Trophoblast cell (in vitro differentiated cells and primary cell): ENCODE data around the gene FSTL4.

Experiments
- DNase-seq, 2 donors: peaks; one replicate each; pipeline ENCODE4 v3.0.0-alpha.2; 2016
- H2AFZ ChIP-seq: 2 replicates; pipeline ENCODE4 v1.6.1; 2013; ENCODE audit warnings: low read length, moderate library complexity, mild to moderate bottlenecking; ENCODE audit not compliant: insufficient read depth, poor library complexity
- H2AK5ac ChIP-seq: 2 replicates; pipeline ENCODE4 v1.6.1; 2013; ENCODE audit warnings: mild to moderate bottlenecking, low read length
- H2BK120ac ChIP-seq: 2 replicates; pipeline ENCODE4 v1.6.1; 2013; ENCODE audit warnings: low read length, mild to moderate bottlenecking, moderate library complexity; ENCODE audit not compliant: insufficient read depth, poor library complexity
- H2BK12ac ChIP-seq: 2 replicates; pipeline ENCODE4 v1.6.1; 2013; ENCODE audit warnings: mild to moderate bottlenecking, low read length, moderate library complexity
- H2BK5ac ChIP-seq: 2 replicates; pipeline ENCODE4 v1.6.1; 2013; ENCODE audit warnings: low read length, low read depth, moderate library complexity, mild to moderate bottlenecking; ENCODE audit not compliant: poor library complexity
- H3K14ac ChIP-seq: 2 replicates; pipeline ENCODE4 v1.6.1; 2013; ENCODE audit warnings: mild to moderate bottlenecking, low read length
- H3K18ac ChIP-seq: 2 replicates; pipeline ENCODE4 v1.6.1; 2013; ENCODE audit warnings: mild to moderate bottlenecking, low read length
- H3K23ac ChIP-seq: 2 replicates; pipeline ENCODE4 v1.6.1; 2013; ENCODE audit warnings: low read length
- H3K27ac ChIP-seq: 2 replicates; pipeline ENCODE4 v1.5.1; 2013; ENCODE audit warnings: low read depth, mild to moderate bottlenecking, inconsistent platforms, low read length, moderate library complexity
- H3K27me3 ChIP-seq: 2 replicates; pipeline ENCODE4 v1.6.1; 2013; ENCODE audit warnings: inconsistent platforms, mild to moderate bottlenecking, low read length, moderate library complexity; ENCODE audit not compliant: insufficient read depth
- H3K36me3 ChIP-seq, 2 experiments: 1 replicate in 1 of 2; 2 replicates in 1 of 2; pipeline ENCODE4 v1.6.1; 2013; ENCODE audit warnings: low read length in 2 of 2, mild to moderate bottlenecking in 2 of 2, moderate library complexity in 1 of 2; ENCODE audit not compliant: insufficient read depth in 2 of 2, control insufficient read depth in 1 of 2
- H3K4ac ChIP-seq: 2 replicates; pipeline ENCODE4 v1.6.1; 2013; ENCODE audit warnings: low read depth, mild to moderate bottlenecking, low read length, moderate library complexity
- H3K4me1 ChIP-seq, 2 experiments: 1 replicate in 1 of 2; 2 replicates in 1 of 2; pipeline ENCODE4 v1.6.1; 2013; ENCODE audit warnings: low read length in 2 of 2, mild to moderate bottlenecking in 2 of 2, moderate library complexity in 1 of 2; ENCODE audit not compliant: insufficient read depth in 2 of 2, control insufficient read depth in 1 of 2
- H3K4me2 ChIP-seq: 2 replicates; pipeline ENCODE4 v1.6.1; 2013; ENCODE audit warnings: inconsistent platforms, mild to moderate bottlenecking, low read length, moderate library complexity
- H3K4me3 ChIP-seq: 2 replicates; pipeline ENCODE4 v1.5.1; 2013; ENCODE audit warnings: mild to moderate bottlenecking, low read depth, low read length, inconsistent platforms
- H3K79me1 ChIP-seq: one replicate; pipeline ENCODE4 v1.6.1; 2013; ENCODE audit warnings: low read length
- H3K79me2 ChIP-seq: 2 replicates; pipeline ENCODE4 v1.6.1; 2013; ENCODE audit warnings: low read length, mild to moderate bottlenecking; ENCODE audit not compliant: control insufficient read depth, insufficient read depth, poor library complexity
- H3K9ac ChIP-seq: 2 replicates; pipeline ENCODE4 v1.6.1; 2013; ENCODE audit warnings: mild to moderate bottlenecking, low read length
- H3K9me3 ChIP-seq: 2 replicates; pipeline ENCODE4 v1.6.1; 2013; ENCODE audit warnings: low read depth, mild to moderate bottlenecking, control low read depth, inconsistent platforms, low read length; ENCODE audit not compliant: insufficient read depth
- H4K12ac ChIP-seq: 2 replicates; pipeline ENCODE4 v1.6.1; 2013; ENCODE audit warnings: low read depth, mild to moderate bottlenecking, low read length, moderate library complexity
- H4K8ac ChIP-seq: 2 replicates; pipeline ENCODE4 v1.6.1; 2013; ENCODE audit warnings: low read depth, mild to moderate bottlenecking, low read length, moderate library complexity
- H4K91ac ChIP-seq: one replicate; pipeline ENCODE4 v1.6.1; 2013; ENCODE audit warnings: low read depth, mild to moderate bottlenecking, low read length, moderate library complexity
- WGBS: extraction: QIAGEN DNeasy Blood & Tissue Kit; methylation state at CpG from one replicate; pipeline ENCODE4 v1.1.7; 2013; ENCODE audit warnings: missing lambda C conversion rate; ENCODE audit not compliant: insufficient read length, insufficient coverage; ENCODE audit errors: extremely low coverage; 5-methylcytosine and 5-hydroxymethylcytosine counted together

FSTL4 gene

GRCh38 chr5:133489632-133490031, 122.7 kb downstream of the FSTL4 start:
- peak; percentile 45 to 59 for DNase-seq
- H3K4ac ChIP-seq: no peak overlapping the region
- H3K18ac ChIP-seq: no peak overlapping the region
- H3K23ac ChIP-seq: no peak overlapping the region
- no peaks in the 10 kb centered on the region for H3K36me3 ChIP-seq
- no peak overlapping the region for H2AK5ac ChIP-seq
- no peaks in the 10 kb centered on the region for H3K79me1 ChIP-seq
- no peak overlapping the region for H2AFZ ChIP-seq
- H4K91ac ChIP-seq: no peak overlapping the region
- H4K8ac ChIP-seq: no peak overlapping the region
- no peak overlapping the region for H3K4me3 ChIP-seq
- no peaks in the 10 kb centered on the region for H3K79me2 ChIP-seq
- H3K27me3 ChIP-seq: no peaks in the 10 kb centered on the region
- H2BK120ac ChIP-seq: no peak overlapping the region
- WGBS: no CpG with 5 or more reads among the region's 1 CpG
- H3K9me3 ChIP-seq: no peaks in the 10 kb centered on the region
- H3K4me1 ChIP-seq: no peaks in the 10 kb centered on the region
- no peak overlapping the region for H3K4me2 ChIP-seq
- no peak overlapping the region for H3K27ac ChIP-seq
- no peak overlapping the region for H2BK5ac ChIP-seq
- H3K14ac ChIP-seq: no peak overlapping the region
- H4K12ac ChIP-seq: no peak overlapping the region
- H3K9ac ChIP-seq: no peak overlapping the region
- no peak overlapping the region for H2BK12ac ChIP-seq

- WGBS: no CpG with 5 or more reads among the region's 4 CpGs
- no peak overlapping the region for H2BK120ac ChIP-seq
Measured at GRCh38 chr5:133487093-133487492, 125.2 kb downstream of the FSTL4 start.

GRCh38 chr5:133485468-133485867, 126.9 kb downstream of the FSTL4 start:
- Histone ChIP-seq H3K79me1 (no peaks in the 10 kb centered on the region), H3K4me1 (peaks cover 4 to 5% of the 10 kb centered on the region in 2 experiments), H4K8ac (no peak overlapping the region), H3K4me3 (no peak overlapping the region), H3K4ac (no peak overlapping the region), H4K91ac (no peak overlapping the region), H3K4me2 (no peak overlapping the region), H2BK120ac (no peak overlapping the region), H3K79me2 (no peaks in the 10 kb centered on the region), H3K27ac (no peak overlapping the region), H3K9ac (no peak overlapping the region), H3K18ac (no peak overlapping the region), H2BK12ac (no peak overlapping the region), H3K23ac (no peak overlapping the region), H3K14ac (no peak overlapping the region), H2BK5ac (no peak overlapping the region), H2AFZ (no peak overlapping the region), H3K27me3 (no peaks in the 10 kb centered on the region), H3K36me3 (no peaks in the 10 kb centered on the region), H4K12ac (no peak overlapping the region), H2AK5ac (no peak overlapping the region), H3K9me3 (peaks cover 5% of the 10 kb centered on the region)
- DNase-seq: no peak
- WGBS: no CpG with 5 or more reads among the region's 5 CpGs

More at GRCh38 chr5:133487093-133487492, 125.2 kb downstream of the FSTL4 start:
- Histone ChIP-seq H2AK5ac (no peak overlapping the region), H3K27ac (no peak overlapping the region), H2BK5ac (no peak overlapping the region), H4K12ac (no peak overlapping the region), H4K8ac (no peak overlapping the region), H3K36me3 (no peaks in the 10 kb centered on the region), H3K14ac (no peak overlapping the region), H3K79me1 (no peaks in the 10 kb centered on the region), H3K4me2 (no peak overlapping the region), H3K9ac (no peak overlapping the region), H3K4ac (no peak overlapping the region), H3K23ac (no peak overlapping the region), H3K9me3 (peaks cover 5% of the 10 kb centered on the region), H2AFZ (no peak overlapping the region), H3K4me1 (no peaks in the 10 kb centered on the region), H3K27me3 (no peaks in the 10 kb centered on the region), H4K91ac (no peak overlapping the region), H3K4me3 (no peak overlapping the region), H3K18ac (no peak overlapping the region), H3K79me2 (no peaks in the 10 kb centered on the region), H2BK12ac (no peak overlapping the region)
- DNase-seq: no peak

GRCh38 chr5:133483406-133484090, 128.8 kb downstream of the FSTL4 start:
- Histone ChIP-seq H2BK120ac (no peak overlapping the region), H3K4me3 (no peak overlapping the region), H3K79me1 (no peaks in the 10 kb centered on the region), H2BK12ac (no peak overlapping the region), H2AFZ (no peak overlapping the region), H3K9ac (no peak overlapping the region), H4K8ac (no peak overlapping the region), H3K23ac (no peak overlapping the region), H2AK5ac (no peak overlapping the region), H3K79me2 (no peaks in the 10 kb centered on the region), H3K27ac (no peak overlapping the region), H3K4me2 (no peak overlapping the region), H3K4me1 (peaks cover 4 to 8% of the 10 kb centered on the region in 2 experiments), H3K9me3 (peaks cover 5% of the 10 kb centered on the region), H3K36me3 (no peaks in the 10 kb centered on the region), H2BK5ac (no peak overlapping the region), H3K14ac (no peak overlapping the region), H3K18ac (no peak overlapping the region), H3K4ac (no peak overlapping the region), H4K91ac (no peak overlapping the region), H3K27me3 (no peaks in the 10 kb centered on the region), H4K12ac (no peak overlapping the region)
- WGBS: no CpG with 5 or more reads among the region's 5 CpGs
- no peak for DNase-seq
